H9 (cell line): ENCODE data around the gene NRIP3. TPM values are rescaled to one million over a fixed set of nuclear protein-coding genes. Genes with fewer than 3 reads are reported as not detected.

Experiments
- DNase-seq: peaks from one replicate; pipeline ENCODE4 v3.0.0-alpha.2; 2017
- H2AFZ ChIP-seq: one replicate; pipeline ENCODE4 v1.6.1; 2013; ENCODE audit warnings: mild to moderate bottlenecking, low read length, control low read depth, moderate library complexity
- H2AK5ac ChIP-seq: 2 replicates; pipeline ENCODE4 v1.6.1; 2013; ENCODE audit warnings: low read length, control low read depth, mixed read lengths; ENCODE audit not compliant: insufficient read length
- H2BK120ac ChIP-seq: one replicate; pipeline ENCODE4 v1.6.1; 2013; ENCODE audit warnings: low read depth, mild to moderate bottlenecking, low read length, control low read depth, inconsistent platforms; ENCODE audit not compliant: poor library complexity, severe bottlenecking
- H2BK12ac ChIP-seq: 2 replicates; pipeline ENCODE4 v1.6.1; 2013; ENCODE audit warnings: low read length, control low read depth, mixed read lengths, low read depth; ENCODE audit not compliant: insufficient read length
- H2BK15ac ChIP-seq: 2 replicates; pipeline ENCODE4 v1.6.1; 2013; ENCODE audit warnings: low read depth, low read length, control low read depth
- H2BK20ac ChIP-seq: one replicate; pipeline ENCODE4 v1.6.1; 2013; ENCODE audit warnings: low read depth, mild to moderate bottlenecking, low read length, control low read depth, inconsistent platforms; ENCODE audit not compliant: poor library complexity, severe bottlenecking
- H2BK5ac ChIP-seq: 2 replicates; pipeline ENCODE4 v1.6.1; 2013; ENCODE audit warnings: low read length, control low read depth, mixed read lengths; ENCODE audit not compliant: insufficient read length
- H3K14ac ChIP-seq: 2 replicates; pipeline ENCODE4 v1.6.1; 2013; ENCODE audit warnings: low read length, control low read depth; ENCODE audit not compliant: insufficient read depth
- H3K18ac ChIP-seq: 2 replicates; pipeline ENCODE4 v1.6.1; 2013; ENCODE audit warnings: low read depth, mild to moderate bottlenecking, mixed read lengths, low read length, control low read depth; ENCODE audit not compliant: insufficient read length
- H3K23ac ChIP-seq: 2 replicates; pipeline ENCODE4 v1.6.1; 2013; ENCODE audit warnings: low read length, control low read depth, mixed read lengths, low read depth; ENCODE audit not compliant: insufficient read length
- H3K23me2 ChIP-seq: 2 replicates; pipeline ENCODE4 v1.6.1; 2013; ENCODE audit warnings: low read depth, mild to moderate bottlenecking, mixed read lengths, low read length, control low read depth; ENCODE audit not compliant: insufficient read length, poor library complexity, severe bottlenecking
- H3K27ac ChIP-seq: 2 replicates; pipeline ENCODE4 v1.5.1; 2013; ENCODE audit warnings: low read length, control low read depth, mixed read lengths, low read depth; ENCODE audit not compliant: insufficient read length
- H3K27me3 ChIP-seq: 2 replicates; pipeline ENCODE4 v1.6.1; 2013; ENCODE audit warnings: low read length, control low read depth, inconsistent platforms; ENCODE audit not compliant: insufficient read depth
- H3K4ac ChIP-seq: 2 replicates; pipeline ENCODE4 v1.6.1; 2013; ENCODE audit warnings: low read depth, mild to moderate bottlenecking, control low read depth, inconsistent platforms, low read length, moderate library complexity
- H3K4me1 ChIP-seq: 2 replicates; pipeline ENCODE4 v1.6.1; 2013; ENCODE audit warnings: low read length, control low read depth, inconsistent platforms; ENCODE audit not compliant: insufficient read depth
- H3K4me2 ChIP-seq: 2 replicates; pipeline ENCODE4 v1.6.1; 2013; ENCODE audit warnings: low read length, control low read depth, mixed read lengths; ENCODE audit not compliant: insufficient read length, insufficient read depth
- H3K56ac ChIP-seq: 2 replicates; pipeline ENCODE4 v1.6.1; 2013; ENCODE audit warnings: low read depth, mild to moderate bottlenecking, mixed read lengths, low read length, control low read depth; ENCODE audit not compliant: insufficient read length
- H3K79me1 ChIP-seq: 2 replicates; pipeline ENCODE4 v1.6.1; 2013; ENCODE audit warnings: low read depth, mild to moderate bottlenecking, moderate library complexity, low read length, control low read depth, inconsistent platforms; ENCODE audit not compliant: insufficient read depth, poor library complexity, severe bottlenecking
- H3K79me2 ChIP-seq: 2 replicates; pipeline ENCODE4 v1.6.1; 2013; ENCODE audit warnings: low read length, control low read depth, inconsistent platforms; ENCODE audit not compliant: insufficient read depth
- H3K9ac ChIP-seq: 2 replicates; pipeline ENCODE4 v1.6.1; 2013; ENCODE audit warnings: low read length, control low read depth, mixed read lengths; ENCODE audit not compliant: insufficient read length; ENCODE audit errors: extremely low read depth
- H3K9me3 ChIP-seq: one replicate; pipeline ENCODE4 v1.6.1; 2013; ENCODE audit warnings: low read depth, low read length, inconsistent platforms; ENCODE audit not compliant: control insufficient read depth
- H3T11ph ChIP-seq: one replicate; pipeline ENCODE4 v1.6.1; 2013; ENCODE audit warnings: mild to moderate bottlenecking, low read length, control low read depth, inconsistent platforms
- H4K20me1 ChIP-seq: one replicate; pipeline ENCODE4 v1.6.1; 2013; ENCODE audit not compliant: control insufficient read depth, insufficient read length, insufficient read depth
- H4K5ac ChIP-seq: 2 replicates; pipeline ENCODE4 v1.6.1; 2013; ENCODE audit warnings: low read depth, mild to moderate bottlenecking, mixed read lengths, low read length, control low read depth; ENCODE audit not compliant: insufficient read length
- H4K8ac ChIP-seq: replicated peaks from 2 replicates; pipeline ENCODE4 v1.6.1; 2013; ENCODE audit warnings: low read length, control low read depth, mixed read lengths, low read depth; ENCODE audit not compliant: insufficient read length
- H4K91ac ChIP-seq: 2 replicates; pipeline ENCODE4 v1.6.1; 2013; ENCODE audit warnings: low read depth, mild to moderate bottlenecking, moderate library complexity, mixed read lengths, low read length, control low read depth; ENCODE audit not compliant: insufficient read length
- H3K27ac Mint-ChIP-seq, 3 experiments: 2 replicates in 2 of 3; 3 replicates in 1 of 3; pipeline ENCODE4 v1.8.0; 2020 to 2021; ENCODE audit warnings: mixed read lengths in 3 of 3, mild to moderate bottlenecking in 1 of 3, moderate library complexity in 1 of 3
- H3K27me3 Mint-ChIP-seq: 2 replicates; pipeline ENCODE4 v1.8.0; 2021; ENCODE audit warnings: low read depth, mild to moderate bottlenecking, moderate library complexity, mixed read lengths
- H3K36me3 Mint-ChIP-seq, 3 experiments: 2 replicates in 2 of 3; 3 replicates in 1 of 3; pipeline ENCODE4 v1.8.0; 2020 to 2021; ENCODE audit warnings: low read depth in 3 of 3, mixed read lengths in 3 of 3; ENCODE audit not compliant: insufficient read depth in 1 of 3
- H3K4me1 Mint-ChIP-seq, 2 experiments: 2 replicates each; pipeline ENCODE4 v1.8.0; 2020; ENCODE audit warnings: mixed read lengths in 2 of 2
- H3K4me3 Mint-ChIP-seq, 2 experiments: 2 replicates in 1 of 2; 3 replicates in 1 of 2; pipeline ENCODE4 v1.8.0; 2020 to 2021; ENCODE audit warnings: mild to moderate bottlenecking in 2 of 2, mixed read lengths in 2 of 2, moderate library complexity in 1 of 2
- H3K9me3 Mint-ChIP-seq, 2 experiments: 2 replicates in 1 of 2; 3 replicates in 1 of 2; pipeline ENCODE4 v1.8.0; 2020; ENCODE audit warnings: mild to moderate bottlenecking in 2 of 2, mixed read lengths in 2 of 2, moderate library complexity in 1 of 2
- CTCF ChIP-seq: fragments of 200-600 bp; sonication (generic); conservative IDR thresholded peaks from 3 replicates; pipeline ENCODE4 v1.8.0; 2021; ENCODE audit warnings: antibody characterized with exemption, mild to moderate bottlenecking
- WGBS: extraction: QIAGEN DNeasy Blood & Tissue Kit; methylation state at CpG from one replicate; pipeline ENCODE4 v1.1.7; 2013; ENCODE audit warnings: missing lambda C conversion rate, low lambda C conversion rate, mixed read lengths; ENCODE audit not compliant: insufficient read length; ENCODE audit errors: extremely low coverage; 5-methylcytosine and 5-hydroxymethylcytosine counted together
- total RNA-seq: library from RNA; stranded (reverse); gene quantifications from 2 replicates; pipeline ENCODE4 v1.2.1, GENCODE V29; 2021

NRIP3 gene
- total RNA-seq, 1 experiment from 2014 or later: 4.2 TPM

- WGBS: no CpG with 5 or more reads among the region's 1 CpG
- no peak overlapping the region for H4K5ac ChIP-seq
- no peaks in the 10 kb centered on the region; a peak in 1 of 7 replicates for H3K36me3 Mint-ChIP-seq
- no peak overlapping the region for H2BK5ac ChIP-seq
- H3K9me3 Mint-ChIP-seq: no peaks in the 10 kb centered on the region
- no peak overlapping the region for H3K14ac ChIP-seq
- no peak overlapping the region for H3T11ph ChIP-seq
- H3K18ac ChIP-seq: no peak overlapping the region
- no peak for DNase-seq
- no peak overlapping the region for H2BK120ac ChIP-seq
- no peak overlapping the region for H3K56ac ChIP-seq
- no peak overlapping the region for H2AK5ac ChIP-seq
- H3K4me1 Mint-ChIP-seq: no peaks in the 10 kb centered on the region
- H3K27ac ChIP-seq: no peak overlapping the region
- H3K4ac ChIP-seq: no peak overlapping the region
- no peak overlapping the region for H2BK12ac ChIP-seq
- no peaks in the 10 kb centered on the region for H3K23me2 ChIP-seq
- H3K9me3 ChIP-seq: no peaks in the 10 kb centered on the region
- H3K4me2 ChIP-seq: no peak overlapping the region
- no peaks in the 10 kb centered on the region for H3K79me2 ChIP-seq
- no peak overlapping the region for H4K91ac ChIP-seq
- H3K27ac Mint-ChIP-seq: no peak overlapping the region
- H4K20me1 ChIP-seq: no peaks in the 10 kb centered on the region
- no peaks in the 10 kb centered on the region for H3K27me3 Mint-ChIP-seq
- no peak overlapping the region for H2BK15ac ChIP-seq
- no peak overlapping the region for H3K9ac ChIP-seq
- no peaks in the 10 kb centered on the region for H3K4me1 ChIP-seq
- TF ChIP-seq CTCF: no peak
- no peak overlapping the region for H4K8ac ChIP-seq
- H3K23ac ChIP-seq: no peak overlapping the region
- no peaks in the 10 kb centered on the region for H3K79me1 ChIP-seq
- H2AFZ ChIP-seq: no peak overlapping the region
- no peak overlapping the region for H2BK20ac ChIP-seq
- H3K27me3 ChIP-seq: no peaks in the 10 kb centered on the region
- no peak overlapping the region for H3K4me3 Mint-ChIP-seq
Measured at GRCh38 chr11:9028581-9028980, 24.8 kb upstream of the NRIP3 start.
